Keratinocyte (primary cell): ENCODE measurements around the gene GRM1. TPM values are rescaled to one million over a fixed set of nuclear protein-coding genes. Genes with fewer than 3 reads are reported as not detected.

Source experiments
- DNase-seq: peaks from one replicate; pipeline ENCODE4 v3.0.0-alpha.2; 2011; ENCODE audit warnings: low read depth, missing footprints, low spot score
- FAIRE-seq: peaks from 2 replicates; lab custom pipeline; 2011; peaks lifted over from hg19 to GRCh38; lab: Jason Lieb, UNC
- H2AFZ ChIP-seq: 2 replicates; pipeline ENCODE4 v1.6.0; 2012; ENCODE audit warnings: low read length, control low read depth, inconsistent platforms; ENCODE audit not compliant: control insufficient read depth
- H3K27ac ChIP-seq: 2 replicates; pipeline ENCODE4 v1.5.1; 2011; ENCODE audit warnings: low read length; ENCODE audit not compliant: control insufficient read depth, insufficient read depth
- H3K27me3 ChIP-seq: 3 replicates; pipeline ENCODE4 v1.6.0; 2011; ENCODE audit warnings: low read length; ENCODE audit not compliant: control insufficient read depth, insufficient read depth; ENCODE audit errors: extremely low read depth
- H3K36me3 ChIP-seq, 2 experiments: 2 replicates in 1 of 2; 3 replicates in 1 of 2; pipeline ENCODE4 v1.5.1; 2011; ENCODE audit warnings: low read length in 2 of 2, mild to moderate bottlenecking in 1 of 2; ENCODE audit not compliant: control insufficient read depth in 2 of 2, insufficient read depth in 2 of 2; ENCODE audit errors: extremely low read depth in 1 of 2
- H3K4me1 ChIP-seq: 3 replicates; pipeline ENCODE4 v1.5.1; 2011; ENCODE audit warnings: low read length; ENCODE audit not compliant: control insufficient read depth, insufficient read depth; ENCODE audit errors: extremely low read depth
- H3K4me2 ChIP-seq: 3 replicates; pipeline ENCODE4 v1.6.0; 2011; ENCODE audit warnings: low read depth, low read length; ENCODE audit not compliant: control insufficient read depth, insufficient read depth; ENCODE audit errors: extremely low read depth
- H3K4me3 ChIP-seq, 3 experiments: fragments of 200-600 bp in 1 of 3; sonication (generic) in 1 of 3; 2 replicates in 2 of 3; 3 replicates in 1 of 3; pipeline ENCODE4 v1.5.1; 2011 to 2016; ENCODE audit warnings: low read length in 3 of 3, mild to moderate bottlenecking in 3 of 3, control low read depth in 2 of 3, inconsistent platforms in 1 of 3, low read depth in 1 of 3, mixed read lengths in 1 of 3, mixed run types in 1 of 3, moderate library complexity in 1 of 3; ENCODE audit not compliant: control insufficient read depth in 2 of 3, insufficient read depth in 2 of 3; ENCODE audit errors: extremely low read depth in 1 of 3
- H3K79me2 ChIP-seq: 2 replicates; pipeline ENCODE4 v1.6.0; 2012; ENCODE audit warnings: low read length; ENCODE audit not compliant: control insufficient read depth, insufficient read depth
- H3K9ac ChIP-seq: 3 replicates; pipeline ENCODE4 v1.6.0; 2011; ENCODE audit warnings: low read length; ENCODE audit not compliant: control insufficient read depth, insufficient read depth; ENCODE audit errors: extremely low read depth
- H3K9me1 ChIP-seq: 3 replicates; pipeline ENCODE4 v1.6.0; 2011; ENCODE audit warnings: low read length; ENCODE audit not compliant: control insufficient read depth, insufficient read depth; ENCODE audit errors: extremely low read depth
- H3K9me3 ChIP-seq: 2 replicates; pipeline ENCODE4 v1.5.1; 2012; ENCODE audit warnings: low read depth, low read length; ENCODE audit not compliant: control insufficient read depth
- H4K20me1 ChIP-seq: 3 replicates; pipeline ENCODE4 v1.6.0; 2011; ENCODE audit warnings: low read length; ENCODE audit not compliant: control insufficient read depth, insufficient read depth; ENCODE audit errors: extremely low read depth
- CTCF ChIP-seq, 3 experiments: IDR thresholded peaks in 1 of 3; conservative IDR thresholded peaks in 1 of 3; optimal IDR thresholded peaks in 1 of 3; 2 replicates in 2 of 3; 3 replicates in 1 of 3; pipeline versions ENCODE3 to v1.5.1; 2011; ENCODE audit warnings: low read length in 3 of 3, mild to moderate bottlenecking in 3 of 3, moderate library complexity in 2 of 3, control low read depth in 1 of 3, inconsistent platforms in 1 of 3; ENCODE audit not compliant: insufficient read depth in 2 of 3; ENCODE audit errors: extremely low read depth in 1 of 3
- EZH2 ChIP-seq: IDR thresholded peaks from one replicate; pipeline ENCODE4 v1.6.1; 2012; ENCODE audit warnings: inconsistent platforms, mild to moderate bottlenecking, low read length, moderate library complexity
- dilution Hi-C: fragments of 300-500 bp; cut with MboI; formaldehyde crosslinking; loops from one replicate; pipeline ENCODE4 v1.7.0; 2020; ENCODE audit warnings: low sequenced_read_pairs; ENCODE audit not compliant: extremely low pct_ligation_motif_present
- polyA plus RNA-seq, 5 experiments: library from polyadenylated mRNA; depleted of rRNA in 3 of 5; stranded (reverse) in 3 of 5; stranded (forward) in 1 of 5; unstranded in 1 of 5; fragments of >200 nt; gene quantifications; 1 replicate in 1 of 5; 2 replicates in 3 of 5; 3 replicates in 1 of 5; pipeline versions ENCODE4 v1.2.1 to v1.2.3, GENCODE V29; 2011 to 2012; ENCODE audit warnings: missing spikeins in 2 of 5, low read depth in 1 of 5, low replicate concordance in 1 of 5

Gene GRM1
- polyA plus RNA-seq, 1 donor (not counting 4 experiments of a cell fraction or from before 2014, with no cell fraction given), result not detected

GRCh38 chr6:146304181-146304580 lies 275.3 kb downstream of the GRM1 start:
- Histone ChIP-seq H3K27me3 (no peaks in the 10 kb centered on the region), H3K4me1 (no peaks in the 10 kb centered on the region), H3K9me3 (no peaks in the 10 kb centered on the region), H3K9me1 (no peaks in the 10 kb centered on the region), H2AFZ (no peak overlapping the region), H3K4me2 (no peak overlapping the region), H3K79me2 (no peaks in the 10 kb centered on the region), H4K20me1 (no peaks in the 10 kb centered on the region), H3K4me3 (no peak overlapping the region), H3K27ac (no peak overlapping the region), H3K9ac (no peak overlapping the region), H3K36me3 (no peaks in the 10 kb centered on the region)
- DNase-seq (no peak), FAIRE-seq (no peak)
- TF ChIP-seq CTCF (optimal IDR thresholded peaks at IDR 0.05 in 1 of 3, IDR thresholded peaks at IDR 0.05 in 1 of 3, conservative IDR thresholded peaks at IDR 0.05 in 1 of 3; ENCODE audit: extremely low read depth in 1 of 3, insufficient read depth in 2 of 3, low read length in 3 of 3), result no peak
- TF ChIP-seq EZH2, result no peak
- dilution Hi-C loops, result no loop called here

- Histone ChIP-seq H3K9me1 (no peaks in the 10 kb centered on the region), H3K27me3 (no peaks in the 10 kb centered on the region), H3K4me2 (no peak overlapping the region), H3K79me2 (no peaks in the 10 kb centered on the region), H3K4me1 (no peaks in the 10 kb centered on the region), H2AFZ (no peak overlapping the region), H3K9ac (no peak overlapping the region), H3K27ac (no peak overlapping the region), H4K20me1 (no peaks in the 10 kb centered on the region), H3K9me3 (no peaks in the 10 kb centered on the region), H3K4me3 (no peak overlapping the region), H3K36me3 (no peaks in the 10 kb centered on the region)
- FAIRE-seq, result no peak
- TF ChIP-seq CTCF (optimal IDR thresholded peaks at IDR 0.05 in 1 of 3, IDR thresholded peaks at IDR 0.05 in 1 of 3, conservative IDR thresholded peaks at IDR 0.05 in 1 of 3; ENCODE audit: extremely low read depth in 1 of 3, insufficient read depth in 2 of 3, low read length in 3 of 3), result no peak
- TF ChIP-seq EZH2, result no peak
- dilution Hi-C loops, result no loop called here
- DNase-seq, result no peak
These were observed 276.2 kb downstream of the GRM1 start for GRCh38 chr6:146305092-146305491.
